HG02981 (cell line): ENCODE results near the gene CHKB.
"Not testable (repeated sequence)": the region's sequence is repeated elsewhere in the genome, so short reads cannot be mapped to it uniquely, and the experiment has no call there.

Experiments used
- ATAC-seq: cut with Tn5 transposase; IDR thresholded peaks from one replicate; pipeline ENCODE4 v1.9.1; 2021; ENCODE audit warnings: mild to moderate bottlenecking, moderate library complexity; ENCODE audit not compliant: unreplicated experiment

Gene CHKB, protein sequence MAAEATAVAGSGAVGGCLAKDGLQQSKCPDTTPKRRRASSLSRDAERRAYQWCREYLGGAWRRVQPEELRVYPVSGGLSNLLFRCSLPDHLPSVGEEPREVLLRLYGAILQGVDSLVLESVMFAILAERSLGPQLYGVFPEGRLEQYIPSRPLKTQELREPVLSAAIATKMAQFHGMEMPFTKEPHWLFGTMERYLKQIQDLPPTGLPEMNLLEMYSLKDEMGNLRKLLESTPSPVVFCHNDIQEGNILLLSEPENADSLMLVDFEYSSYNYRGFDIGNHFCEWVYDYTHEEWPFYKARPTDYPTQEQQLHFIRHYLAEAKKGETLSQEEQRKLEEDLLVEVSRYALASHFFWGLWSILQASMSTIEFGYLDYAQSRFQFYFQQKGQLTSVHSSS

DNA sequence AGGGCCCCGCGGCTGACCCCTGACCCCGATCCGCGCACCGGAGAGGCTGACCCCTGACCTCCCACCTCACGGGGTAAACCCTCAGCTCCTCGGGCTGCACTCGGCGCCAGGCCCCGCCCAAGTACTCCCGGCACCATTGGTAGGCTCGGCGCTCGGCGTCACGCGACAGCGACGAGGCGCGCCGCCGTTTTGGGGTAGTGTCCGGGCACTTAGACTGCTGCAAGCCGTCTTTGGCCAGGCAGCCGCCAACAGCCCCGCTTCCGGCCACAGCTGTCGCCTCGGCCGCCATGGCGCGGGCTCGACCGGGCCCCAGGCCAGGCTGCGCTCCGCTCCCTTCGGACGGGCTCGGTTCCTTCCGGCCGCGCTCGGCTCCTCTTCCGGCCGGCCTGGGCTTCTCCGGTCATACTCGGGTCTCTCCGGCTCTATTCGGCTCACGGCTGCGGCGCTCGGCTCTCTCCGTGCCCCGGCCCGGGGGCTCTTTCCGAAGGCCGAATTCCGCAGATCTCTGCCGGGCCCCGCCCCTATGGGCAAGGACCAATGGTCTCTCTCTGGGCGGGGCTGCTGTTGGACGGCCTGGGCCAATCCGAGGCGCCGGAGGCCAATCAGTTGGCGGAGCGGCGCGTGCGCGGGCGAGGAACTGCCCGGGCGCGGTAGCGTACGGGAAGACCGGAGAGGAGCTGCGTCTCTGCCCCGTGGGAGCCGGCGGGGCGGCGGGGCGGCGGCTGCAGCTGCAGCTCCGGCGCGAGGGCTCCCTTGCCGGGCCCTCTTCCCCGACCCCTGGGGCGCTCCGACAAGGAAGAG lies at the start of gene CHKB:
CHKB (minus strand) TSS at position 357 of the 801 bp plus-strand sequence; CDS start at position 289, 68 bp downstream.
- peak; percentile 86 for ATAC-seq

- no peak for ATAC-seq
Measured at GRCh38 chr22:50630376-50630775, 47.7 kb upstream of the CHKB start.

- no peak for ATAC-seq
Measured at GRCh38 chr22:50628543-50629134, 46.0 kb upstream of the CHKB start.

GRCh38 chr22:50627642-50628542 lies 45.2 kb upstream of the CHKB start, which contains the start of gene ARSA:
Gene ARSA, minus strand, starts transcription at chr22:50628152. Its CDS starts 373 bp downstream, at chr22:50627779.
- ATAC-seq = peak; percentile 63

GRCh38 chr22:50626850-50627641 lies 44.4 kb upstream of the CHKB start:
- no peak for ATAC-seq

GRCh38 chr22:50626314-50626849 lies 43.7 kb upstream of the CHKB start:
- no peak for ATAC-seq

DNA sequence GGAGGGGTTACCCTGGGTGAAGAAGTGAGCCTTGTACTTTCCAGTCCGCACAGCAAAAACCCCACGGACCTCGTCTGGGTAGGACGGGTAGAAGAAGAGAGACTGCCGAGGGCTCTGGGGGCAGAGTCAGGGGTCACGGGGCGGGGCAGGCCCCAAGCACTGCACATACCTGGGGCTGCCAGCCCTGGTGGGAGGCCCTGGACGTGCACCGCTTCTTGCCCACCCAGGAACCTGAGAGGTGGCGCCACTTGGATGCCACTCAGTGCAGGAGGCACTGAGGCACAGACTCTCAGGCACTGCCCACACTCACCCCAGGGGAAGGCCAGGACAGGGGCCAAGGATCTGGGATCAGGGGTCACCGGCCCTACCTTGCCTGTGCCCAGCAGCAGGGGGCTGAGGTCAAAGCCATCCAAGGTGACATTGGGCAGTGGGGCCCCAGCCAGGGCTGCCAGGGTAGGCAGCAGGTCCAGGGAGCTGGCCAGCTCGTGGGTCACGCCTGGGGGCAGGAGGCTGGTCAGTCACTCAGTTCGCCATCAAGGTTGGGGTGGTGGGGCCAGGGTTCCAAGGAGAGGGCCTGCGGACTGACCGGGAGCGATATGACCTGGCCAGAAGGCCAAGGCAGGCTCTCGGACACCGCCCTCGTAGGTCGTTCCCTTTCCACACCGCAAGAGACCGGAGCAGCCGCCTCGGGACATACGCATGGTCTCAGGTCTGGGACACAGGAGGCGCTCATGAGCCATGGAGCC lies 43.1 kb upstream of the CHKB start:
- no peak for ATAC-seq

- no peak for ATAC-seq
Measured at GRCh38 chr22:50625131-50625567, 42.5 kb upstream of the CHKB start.

DNA sequence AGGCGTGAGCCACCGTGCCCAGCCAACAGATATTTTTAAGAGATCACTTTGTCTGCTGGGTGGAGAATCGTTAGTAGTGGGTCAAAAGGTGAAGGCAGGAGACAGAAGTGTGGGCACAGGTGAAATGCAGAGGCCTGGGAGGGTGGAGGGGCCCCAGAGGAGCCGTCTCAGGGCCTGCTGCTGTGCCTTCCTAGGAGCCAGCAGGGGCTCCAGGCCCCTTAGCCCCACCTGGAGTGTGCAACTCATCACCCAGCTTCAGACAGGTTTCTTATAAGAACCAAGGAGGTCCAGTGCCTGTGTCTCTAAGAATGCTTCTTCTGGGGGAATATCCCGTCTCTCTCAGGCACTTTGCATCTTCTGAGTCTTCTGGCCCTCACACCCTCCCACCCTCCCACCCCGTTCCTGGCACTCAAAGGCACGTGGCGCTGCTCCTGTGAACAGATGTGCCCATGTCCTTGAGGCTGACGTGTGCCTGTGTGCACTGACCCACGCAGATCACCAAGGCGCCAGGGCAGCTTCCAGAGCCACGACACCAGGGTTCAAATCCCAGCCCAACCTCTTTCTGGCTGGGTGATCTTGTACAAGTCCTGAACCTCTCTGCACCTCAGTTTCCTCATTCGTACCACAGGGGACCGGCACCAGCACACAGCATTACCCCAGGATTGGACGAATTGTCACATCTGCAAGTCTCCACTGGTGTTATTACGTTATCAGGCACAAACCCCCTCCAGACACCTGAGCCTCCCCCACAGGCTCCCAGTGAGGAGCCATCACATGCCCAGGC lies 41.9 kb upstream of the CHKB start:
- ATAC-seq = no peak

DNA sequence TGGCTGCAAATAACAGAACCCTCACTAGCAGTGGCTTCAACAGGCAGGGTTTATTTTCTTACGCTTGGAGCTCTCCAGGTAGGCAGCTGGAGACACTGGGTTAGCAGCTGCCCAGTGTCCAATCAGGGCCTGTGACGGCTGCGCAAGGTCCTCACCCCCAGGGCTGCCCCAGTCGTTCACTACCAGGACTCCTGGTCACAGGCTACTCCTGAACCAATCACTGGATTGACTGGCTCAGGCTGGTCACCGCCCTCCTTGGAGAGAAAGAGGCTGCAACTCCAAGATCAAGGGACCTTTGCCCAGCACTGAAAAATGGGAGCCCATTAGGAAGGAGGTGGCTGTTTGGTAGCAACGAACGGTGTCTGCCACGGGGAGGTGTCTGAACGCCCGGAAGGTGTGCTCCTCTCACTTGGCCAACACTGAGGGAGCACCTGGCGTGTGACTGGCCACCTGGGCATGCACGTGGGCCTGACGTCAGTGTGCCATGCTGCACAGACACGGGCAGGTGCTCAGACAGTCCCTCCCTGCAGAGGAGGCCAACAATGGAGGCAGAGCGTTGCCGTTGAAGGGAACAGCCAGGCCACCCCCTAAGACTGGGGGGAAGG lies 40.2 kb upstream of the CHKB start:
- no peak for ATAC-seq

- ATAC-seq = no peak
Measured at GRCh38 chr22:50621948-50622722, 39.5 kb upstream of the CHKB start.

GRCh38 chr22:50621356-50621880 lies 38.8 kb upstream of the CHKB start:
- peak; percentile 48 for ATAC-seq

GRCh38 chr22:50620593-50621355 lies 38.1 kb upstream of the CHKB start:
- peak; percentile 33 for ATAC-seq

GRCh38 chr22:50614296-50614695 lies 31.6 kb upstream of the CHKB start:
- not testable (repeated sequence) for ATAC-seq

DNA sequence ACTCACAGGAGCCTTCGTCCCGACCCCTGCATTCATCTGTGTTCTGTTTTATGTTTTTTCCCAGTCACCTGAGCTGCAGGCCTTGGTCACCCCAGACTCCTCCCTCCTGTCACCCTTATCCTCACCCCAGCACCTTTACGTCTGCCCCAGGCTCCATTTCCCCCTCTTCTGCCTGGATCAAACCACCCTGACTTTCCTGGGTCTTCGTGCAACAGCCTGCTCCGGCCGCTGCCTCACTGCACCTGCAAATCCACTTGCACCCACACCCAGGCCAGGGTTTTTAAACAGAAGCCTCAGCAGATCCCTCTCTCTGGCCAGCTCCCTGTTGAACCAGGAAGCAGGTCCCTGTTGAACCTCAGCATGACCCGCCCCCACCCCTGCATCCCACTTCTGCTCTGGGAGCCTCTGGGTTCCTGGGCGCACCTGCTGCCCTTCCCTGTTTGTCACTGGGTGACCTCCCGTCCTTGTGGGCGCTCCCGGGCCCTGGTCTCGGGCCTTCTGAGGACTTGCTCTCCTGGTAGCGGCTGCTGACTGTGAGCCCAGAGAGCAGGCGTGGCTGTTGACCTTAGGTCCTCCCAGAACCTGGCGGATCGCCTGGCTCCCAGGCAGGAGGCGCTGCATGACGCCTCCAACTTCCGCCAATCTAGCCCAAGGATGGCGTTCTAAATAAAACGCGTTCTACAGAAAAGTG lies 30.8 kb upstream of the CHKB start:
- no peak for ATAC-seq
